CD4-positive, alpha-beta T cell (primary cell): ENCODE results near the gene FAM229B. TPM values are rescaled to one million over a fixed set of nuclear protein-coding genes. Genes with fewer than 3 reads are reported as not detected.

Experiments used
- ATAC-seq: fragments of 200-7000 bp; cut with Tn5 transposase; one replicate; pipeline ENCODE4 v1.10.0; 2022; ENCODE audit warnings: mild to moderate bottlenecking; ENCODE audit not compliant: poor library complexity
- CTCF ChIA-PET: fragments of 350-600 bp; sonication (Branson Sonifier 250); formaldehyde crosslinking; loops from one replicate; lab custom pipeline; 2021; ENCODE audit warnings: antibody characterized with exemption, inconsistent platforms; lab: Charles Lee
- POLR2A ChIA-PET: fragments of 350-600 bp; sonication (Branson Sonifier 250); formaldehyde crosslinking; loops from one replicate; lab custom pipeline; 2021; ENCODE audit warnings: antibody characterized with exemption, inconsistent platforms; lab: Charles Lee
- DNase-seq, 14 experiments: peaks; one replicate each; pipeline ENCODE4 v3.0.0-alpha.2; 2013 to 2020; ENCODE audit warnings: mixed read lengths in 2 of 14
- H3K27ac ChIP-seq, 2 donors: one replicate each; pipeline versions ENCODE4 v1.5.1 to v1.7.0; 2013; ENCODE audit warnings: low read length in 2 of 2, low read depth in 1 of 2, mild to moderate bottlenecking in 1 of 2
- H3K27me3 ChIP-seq, 2 experiments: 1 replicate in 1 of 2; 2 replicates in 1 of 2; pipeline versions ENCODE4 v1.6.1 to v1.7.0; 2013; ENCODE audit warnings: low read length in 2 of 2, control low read depth in 1 of 2, mild to moderate bottlenecking in 1 of 2, moderate library complexity in 1 of 2; ENCODE audit not compliant: insufficient read depth in 2 of 2, control insufficient read depth in 1 of 2
- H3K36me3 ChIP-seq: one replicate; pipeline ENCODE4 v1.6.1; 2013; ENCODE audit warnings: low read length, control low read depth; ENCODE audit not compliant: insufficient read depth
- H3K4me1 ChIP-seq: one replicate; pipeline ENCODE4 v1.6.1; 2013; ENCODE audit warnings: low read length, control low read depth; ENCODE audit not compliant: insufficient read depth
- H3K4me3 ChIP-seq: one replicate; pipeline ENCODE4 v1.5.1; 2013; ENCODE audit warnings: mild to moderate bottlenecking, low read length, moderate library complexity
- H3K9me3 ChIP-seq, 2 experiments: 1 replicate in 1 of 2; 2 replicates in 1 of 2; pipeline versions ENCODE4 v1.6.1 to v1.7.0; 2013; ENCODE audit warnings: low read length in 2 of 2, mild to moderate bottlenecking in 2 of 2, control low read depth in 1 of 2, moderate library complexity in 1 of 2; ENCODE audit not compliant: control insufficient read depth in 1 of 2, insufficient read depth in 1 of 2
- H3K27ac Mint-ChIP-seq: one replicate; pipeline ENCODE4 v1.8.0; 2020; ENCODE audit warnings: mixed read lengths
- H3K27me3 Mint-ChIP-seq: one replicate; pipeline ENCODE4 v1.8.0; 2021; ENCODE audit warnings: mixed read lengths
- H3K36me3 Mint-ChIP-seq: one replicate; pipeline ENCODE4 v1.8.0; 2021; ENCODE audit warnings: low read depth, mixed read lengths
- H3K4me1 Mint-ChIP-seq: one replicate; pipeline ENCODE4 v1.8.0; 2021; ENCODE audit warnings: low read depth, mixed read lengths
- H3K4me3 Mint-ChIP-seq: one replicate; pipeline ENCODE4 v1.8.0; 2020; ENCODE audit warnings: mild to moderate bottlenecking, mixed read lengths
- H3K9me3 Mint-ChIP-seq: one replicate; pipeline ENCODE4 v1.8.0; 2020; ENCODE audit warnings: mixed read lengths
- CTCF ChIP-seq: fragments of 200-600 bp; IDR thresholded peaks from one replicate; pipeline ENCODE4 v1.8.0; 2022; ENCODE audit warnings: antibody characterized with exemption, mild to moderate bottlenecking
- intact Hi-C, 2 experiments: fragments of 100-400 bp; cut with DNase I in 1 of 2; cut with micrococcal nuclease in 1 of 2; formaldehyde crosslinking; loops; one replicate each; pipeline versions ENCODE4 v1.15.1 to v1.9.0; 2023 to 2025; cut with DNase I, micrococcal nuclease
- polyA plus RNA-seq, 2 donors: library from polyadenylated mRNA; unstranded; fragments of 120-200 nt; gene quantifications; one replicate each; pipeline ENCODE4 v1.2.1, GENCODE V29; 2013
- total RNA-seq, 174 experiments: library from RNA in 2 of 174; stranded (reverse) in 2 of 174; gene quantifications; one replicate each; pipeline ENCODE4 v1.2.3 and lab custom pipeline; 2021 to 2026

FAM229B gene, protein sequence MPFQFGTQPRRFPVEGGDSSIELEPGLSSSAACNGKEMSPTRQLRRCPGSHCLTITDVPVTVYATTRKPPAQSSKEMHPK
- total RNA-seq (1 to 10 TPM; 3.6 to 4.4 TPM), total RNA-seq (lab: John Stamatoyannopoulos, UW) (0.77 to 4.3 (median 2.2) reads per million in 172 experiments)
- 2.2 TPM for polyA plus RNA-seq (2013, experiment 1 of 2)
- 2.2 TPM for polyA plus RNA-seq (2013, experiment 2 of 2)

DNA sequence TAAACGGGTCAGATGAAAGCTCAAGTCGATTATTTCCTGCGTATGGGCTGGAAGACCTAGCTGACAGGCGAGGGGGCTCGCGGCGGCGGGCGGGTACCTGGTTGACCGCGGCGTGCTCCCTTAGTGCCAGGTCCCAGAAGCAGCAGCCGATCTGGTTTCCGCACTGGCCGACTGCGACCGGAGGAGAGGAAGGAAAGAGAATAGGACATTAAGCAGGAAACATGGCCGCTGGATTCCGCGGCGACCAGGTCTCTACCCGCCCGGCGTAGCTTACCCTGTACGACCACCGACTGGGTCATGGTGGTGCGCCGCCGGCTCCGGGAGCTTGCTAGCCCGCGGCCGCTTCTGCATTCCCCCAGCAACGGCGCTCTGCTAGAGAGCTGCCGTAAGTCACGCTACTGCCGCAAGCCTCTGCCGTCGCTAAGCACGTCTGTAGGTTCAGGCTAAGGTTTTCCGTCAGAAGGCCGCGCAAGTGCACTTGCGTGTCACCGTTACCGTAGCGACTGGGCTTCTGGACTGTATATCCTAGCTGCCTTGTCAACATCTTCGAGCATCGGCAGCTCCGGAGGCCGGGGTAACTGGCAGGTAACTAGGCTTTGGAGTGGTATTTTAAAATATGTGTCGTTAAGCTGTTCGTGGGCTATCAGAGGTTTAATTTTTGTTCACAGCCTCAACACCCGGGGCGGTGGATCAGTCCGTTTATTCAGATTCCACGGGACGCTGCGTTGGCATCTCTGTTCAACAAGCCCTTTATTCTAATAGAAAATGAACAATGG, at the start of gene FAM229B, which contains the start of gene TUBE1:
Gene FAM229B, plus strand, starts transcription at position 456 of the 776 bp plus-strand sequence. CDS start 11,693 bp downstream, outside the sequence.
Gene TUBE1, minus strand, starts transcription at position 347 of the 776 bp plus-strand sequence. Its CDS starts 48 bp downstream, at position 299.
- Histone ChIP-seq H3K4me1 (peaks cover 3% of the 10 kb centered on the region), H3K27me3 (peaks cover 0 to 6% of the 10 kb centered on the region in 2 experiments), H3K9me3 (no peaks in the 10 kb centered on the region), H3K36me3 (peaks cover 18% of the 10 kb centered on the region), H3K27ac (peak within 1 kb of the TSS; percentile 60 to 84), H3K4me3 (peak within 1 kb of the TSS; percentile 88)
- Mint-ChIP-seq H3K4me1 (peaks cover 11% of the 10 kb centered on the region), H3K4me3 (no peak within 1 kb of the TSS), H3K36me3 (peaks cover 33% of the 10 kb centered on the region), H3K27me3 (peaks cover 28% of the 10 kb centered on the region), H3K27ac (no peak within 1 kb of the TSS), H3K9me3 (no peaks in the 10 kb centered on the region)
- peak; percentile 97 for ATAC-seq
- ChIA-PET CTCF (interaction anchor here (1.1 to 2.2 kb wide), 5 partner anchors 17 to 828 kb away, joined by 3 to 16 read pairs (median 4); a partner anchor contains a TSS), POLR2A (interaction anchor here (0.8 to 1.8 kb wide), 17 partner anchors 9 to 1273 kb away, joined by 3 to 11 read pairs (median 4); partner anchors contain the start of genes AMD1, CDK19, GTF3C6 and REV3L)
- TF ChIP-seq CTCF = no peak
- intact Hi-C loops = loop anchor here (1.0 to 10.0 kb wide), 6 partner anchors 44 to 1903 kb away; partner anchors contain the start of genes CDC40 (in 1 of the 2) and REV3L (in 1 of the 2)
- peak; percentile 81 to 98 (median 84) for DNase-seq

DNA sequence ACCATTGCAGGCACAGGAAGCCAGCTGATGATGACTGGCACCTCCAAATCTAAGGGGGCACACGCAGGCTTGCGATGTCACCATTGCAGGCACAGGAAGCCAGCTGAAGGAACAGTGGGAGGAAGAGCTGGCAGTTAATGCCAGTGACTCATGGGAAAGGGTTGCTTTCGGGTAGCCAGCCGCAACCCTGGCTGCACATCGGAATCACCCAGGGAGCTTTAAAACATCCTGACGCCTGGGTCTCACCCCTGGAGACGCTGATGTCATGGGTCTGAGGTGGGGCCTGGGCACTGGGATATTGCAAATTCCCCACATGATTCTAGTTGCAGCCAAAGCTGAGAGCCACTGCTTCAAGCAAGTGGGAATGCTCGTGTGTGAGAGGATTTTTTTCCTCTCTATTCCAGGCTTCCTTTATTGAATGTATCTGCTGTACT, 49.6 kb upstream of the FAM229B start:
- H3K27ac ChIP-seq = no peak overlapping the region
- Mint-ChIP-seq H3K4me3 (peak overlapping the region; percentile 40), H3K27ac (no peak overlapping the region), H3K4me1 (peaks cover 71% of the 10 kb centered on the region), H3K27me3 (no peaks in the 10 kb centered on the region), H3K9me3 (no peaks in the 10 kb centered on the region), H3K36me3 (no peaks in the 10 kb centered on the region)
- no peaks in the 10 kb centered on the region for H3K36me3 ChIP-seq
- POLR2A ChIA-PET = interaction anchor here (0.6 to 6.7 kb wide), 4 partner anchors 9 to 327 kb away, joined by 3 to 62 read pairs (median 6); partner anchors contain the start of gene FYN
- H3K9me3 ChIP-seq = no peaks in the 10 kb centered on the region
- H3K27me3 ChIP-seq = no peaks in the 10 kb centered on the region
- TF ChIP-seq CTCF = no peak
- no peak overlapping the region for H3K4me3 ChIP-seq
- CTCF ChIA-PET = interaction anchor here (0.6 to 1.4 kb wide), 2 partner anchors 16 to 266 kb away, joined by 4 read pairs; no protein-coding TSS in a partner anchor
- peak in 3 of 14 experiments; percentile 38 to 53 (median 42) for DNase-seq
- intact Hi-C loops = no loop called here
- H3K4me1 ChIP-seq = peaks cover 28% of the 10 kb centered on the region
- ATAC-seq = peak; percentile 34

GRCh38 chr6:112038268-112038667, 49.1 kb upstream of the FAM229B start:
- POLR2A ChIA-PET = interaction anchor here (0.6 to 6.7 kb wide), 4 partner anchors 10 to 328 kb away, joined by 3 to 62 read pairs (median 8); partner anchors contain the start of gene FYN
- intact Hi-C loops = no loop called here
- H3K9me3 Mint-ChIP-seq = no peaks in the 10 kb centered on the region
- CTCF ChIA-PET = interaction anchor here (1.4 kb wide), 1 partner anchor 17 kb away, joined by 4 read pairs; no protein-coding TSS in a partner anchor
- H3K4me3 Mint-ChIP-seq = no peak overlapping the region
- no peak overlapping the region for H3K4me3 ChIP-seq
- no peak overlapping the region for H3K27ac Mint-ChIP-seq
- peaks cover 4% of the 10 kb centered on the region for H3K36me3 Mint-ChIP-seq
- peaks cover 75% of the 10 kb centered on the region for H3K4me1 Mint-ChIP-seq
- no peak for DNase-seq
- H3K9me3 ChIP-seq = no peaks in the 10 kb centered on the region
- H3K27me3 ChIP-seq = no peaks in the 10 kb centered on the region
- H3K27me3 Mint-ChIP-seq = no peaks in the 10 kb centered on the region
- H3K4me1 ChIP-seq = peaks cover 28% of the 10 kb centered on the region
- no peak for ATAC-seq
- H3K27ac ChIP-seq = no peak overlapping the region
- no peak for TF ChIP-seq CTCF
- no peaks in the 10 kb centered on the region for H3K36me3 ChIP-seq
